Middle frontal gyrus (tissue), 1 donor: ENCODE results near the gene TAGLN2.

Experiments used
- DNase-seq: peaks from one replicate; pipeline ENCODE4 v3.0.0-alpha.2; 2015; ENCODE audit warnings: low spot score; ENCODE audit errors: extremely low spot score

TAGLN2 gene

GRCh38 chr1:159877695-159878444, 47.4 kb downstream of the TAGLN2 start:
- DNase-seq, result no peak

DNA sequence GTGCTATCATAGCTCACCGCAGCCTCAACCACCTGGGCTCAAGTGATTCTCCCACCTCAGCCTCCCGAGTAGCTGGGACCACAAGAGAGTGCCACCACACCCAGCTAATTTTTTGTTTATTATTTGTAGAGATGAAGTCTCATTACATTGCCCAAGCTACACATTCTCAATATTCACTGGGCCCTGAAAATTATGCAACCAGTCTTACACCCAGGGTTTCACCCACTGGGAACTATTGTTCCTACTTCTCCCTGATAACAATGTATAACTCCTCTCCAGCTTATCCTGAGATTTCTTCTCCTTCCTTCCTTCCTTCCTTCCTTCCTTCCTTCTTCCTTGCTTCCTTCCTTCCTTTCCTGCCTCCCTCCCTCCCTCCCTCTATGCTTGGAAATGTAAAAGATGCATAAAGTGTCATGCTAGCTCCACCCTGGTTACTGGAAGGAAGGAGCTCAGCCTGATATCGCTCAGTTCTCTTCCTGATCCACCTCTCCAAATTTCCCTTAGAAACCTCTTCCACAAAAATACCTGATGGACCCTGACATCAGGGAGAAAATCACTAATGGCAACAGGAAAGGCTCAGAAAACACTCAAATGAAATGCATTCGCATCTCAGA, 51.7 kb downstream of the TAGLN2 start:
- DNase-seq, result no peak

DNA sequence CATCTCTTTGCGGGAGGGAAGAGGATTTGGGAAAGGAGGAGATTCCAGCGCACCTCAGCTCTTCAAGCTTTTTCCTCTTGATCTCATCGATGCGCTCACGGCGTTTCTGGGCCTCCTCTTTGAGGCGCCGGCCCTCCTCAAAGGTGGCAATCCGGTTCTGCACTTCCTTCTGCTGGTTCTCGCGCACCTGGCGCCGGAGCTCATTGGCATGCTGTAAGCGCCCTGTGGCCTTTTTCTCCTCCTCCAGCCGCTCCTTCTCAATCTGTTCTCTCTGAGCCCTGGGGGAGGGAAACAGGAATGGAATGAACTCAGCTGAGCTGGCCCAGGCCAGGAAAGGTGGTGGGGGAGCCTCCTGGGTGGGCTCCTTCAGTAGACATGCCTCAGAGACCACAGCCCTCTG, 52.4 kb downstream of the TAGLN2 start:
- DNase-seq, result no peak

DNA sequence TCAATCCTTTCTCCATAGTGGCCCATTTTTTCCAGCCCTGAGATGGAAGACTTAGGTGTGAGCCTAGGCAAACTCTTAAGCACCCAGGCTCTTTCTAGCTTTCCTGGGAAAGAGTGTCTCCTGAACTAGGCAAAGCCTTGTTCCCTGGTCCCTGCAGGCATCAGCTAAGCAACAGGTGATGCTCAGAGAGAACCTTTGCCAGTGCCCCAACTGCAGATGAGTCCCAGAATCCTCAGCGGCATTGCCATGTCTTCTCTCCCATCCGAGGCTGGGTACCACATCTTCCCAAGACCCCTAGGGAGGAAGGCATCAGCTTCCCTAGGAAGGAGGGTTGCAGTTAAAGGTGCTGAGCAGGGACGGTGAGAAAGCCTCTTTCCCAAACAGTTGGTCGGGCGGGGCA, 54.6 kb downstream of the TAGLN2 start:
- no peak for DNase-seq

GRCh38 chr1:159869607-159870006, 55.7 kb downstream of the TAGLN2 start:
- no peak for DNase-seq

GRCh38 chr1:159869173-159869572, 56.1 kb downstream of the TAGLN2 start:
- no peak for DNase-seq

DNA sequence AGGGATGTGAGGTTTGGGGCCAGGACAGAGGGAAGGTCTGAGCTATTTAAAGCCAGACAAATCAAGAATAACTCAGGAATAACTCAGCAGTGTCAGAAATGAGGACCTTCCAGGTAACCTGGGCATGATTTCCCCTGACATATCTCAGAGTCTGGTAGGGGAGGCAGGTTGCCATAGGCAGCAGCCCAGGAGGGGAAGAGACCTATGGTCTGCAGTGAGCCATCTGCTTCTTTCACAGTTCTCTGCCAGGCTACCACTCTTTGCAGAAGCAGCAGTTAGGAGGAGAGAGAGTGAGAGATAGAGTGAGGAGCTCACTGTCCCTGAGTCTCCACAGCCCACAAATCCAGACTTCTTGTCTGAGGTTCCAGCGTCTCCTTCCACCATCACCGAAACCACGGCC, 56.5 kb downstream of the TAGLN2 start:
- DNase-seq, result no peak
